Measurements from ENCODE around the gene NFYA.

DNA sequence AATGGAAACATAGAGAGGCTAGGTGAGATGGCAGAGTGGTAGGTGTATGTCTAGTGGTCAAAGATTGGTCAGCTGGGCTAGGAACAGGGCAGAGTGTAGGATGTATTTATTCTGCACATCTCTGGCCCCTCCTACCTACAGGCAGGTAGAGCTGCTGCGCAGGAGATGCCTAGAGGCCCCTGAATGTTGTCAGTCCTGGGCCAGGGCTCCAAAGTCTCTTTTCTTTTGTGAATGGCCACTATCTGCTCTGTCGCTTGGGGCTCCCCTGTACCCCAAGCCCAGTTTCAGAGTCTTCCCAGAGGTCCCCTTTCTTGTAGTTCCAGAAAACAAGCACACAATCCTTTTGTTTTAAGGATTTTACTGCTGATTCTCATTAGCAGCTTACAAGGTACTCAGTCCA is 25.5 kb upstream of the NFYA start:
- TF ChIP-seq, protein P1, sequence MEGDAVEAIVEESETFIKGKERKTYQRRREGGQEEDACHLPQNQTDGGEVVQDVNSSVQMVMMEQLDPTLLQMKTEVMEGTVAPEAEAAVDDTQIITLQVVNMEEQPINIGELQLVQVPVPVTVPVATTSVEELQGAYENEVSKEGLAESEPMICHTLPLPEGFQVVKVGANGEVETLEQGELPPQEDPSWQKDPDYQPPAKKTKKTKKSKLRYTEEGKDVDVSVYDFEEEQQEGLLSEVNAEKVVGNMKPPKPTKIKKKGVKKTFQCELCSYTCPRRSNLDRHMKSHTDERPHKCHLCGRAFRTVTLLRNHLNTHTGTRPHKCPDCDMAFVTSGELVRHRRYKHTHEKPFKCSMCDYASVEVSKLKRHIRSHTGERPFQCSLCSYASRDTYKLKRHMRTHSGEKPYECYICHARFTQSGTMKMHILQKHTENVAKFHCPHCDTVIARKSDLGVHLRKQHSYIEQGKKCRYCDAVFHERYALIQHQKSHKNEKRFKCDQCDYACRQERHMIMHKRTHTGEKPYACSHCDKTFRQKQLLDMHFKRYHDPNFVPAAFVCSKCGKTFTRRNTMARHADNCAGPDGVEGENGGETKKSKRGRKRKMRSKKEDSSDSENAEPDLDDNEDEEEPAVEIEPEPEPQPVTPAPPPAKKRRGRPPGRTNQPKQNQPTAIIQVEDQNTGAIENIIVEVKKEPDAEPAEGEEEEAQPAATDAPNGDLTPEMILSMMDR (IDR thresholded peaks at IDR 0.05), result no peak
- TF ChIP-seq POLR2AphosphoS5 (IDR thresholded peaks at IDR 0.05), result no peak
